H54 (cell line): ENCODE data around the gene ADI1.

Source experiments
- DNase-seq: peaks from one replicate; pipeline ENCODE4 v3.0.0; 2011; ENCODE audit warnings: low spot score, mixed read lengths; ENCODE audit not compliant: insufficient read length
- FAIRE-seq: peaks from 3 replicates; lab custom pipeline; 2011; peaks lifted over from hg19 to GRCh38; lab: Jason Lieb, UNC
- POLR2A ChIP-seq: IDR thresholded peaks from 2 replicates; pipeline ENCODE4 v1.6.1; 2011; ENCODE audit warnings: low read depth, mild to moderate bottlenecking, low read length

Gene ADI1, protein sequence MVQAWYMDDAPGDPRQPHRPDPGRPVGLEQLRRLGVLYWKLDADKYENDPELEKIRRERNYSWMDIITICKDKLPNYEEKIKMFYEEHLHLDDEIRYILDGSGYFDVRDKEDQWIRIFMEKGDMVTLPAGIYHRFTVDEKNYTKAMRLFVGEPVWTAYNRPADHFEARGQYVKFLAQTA

DNA sequence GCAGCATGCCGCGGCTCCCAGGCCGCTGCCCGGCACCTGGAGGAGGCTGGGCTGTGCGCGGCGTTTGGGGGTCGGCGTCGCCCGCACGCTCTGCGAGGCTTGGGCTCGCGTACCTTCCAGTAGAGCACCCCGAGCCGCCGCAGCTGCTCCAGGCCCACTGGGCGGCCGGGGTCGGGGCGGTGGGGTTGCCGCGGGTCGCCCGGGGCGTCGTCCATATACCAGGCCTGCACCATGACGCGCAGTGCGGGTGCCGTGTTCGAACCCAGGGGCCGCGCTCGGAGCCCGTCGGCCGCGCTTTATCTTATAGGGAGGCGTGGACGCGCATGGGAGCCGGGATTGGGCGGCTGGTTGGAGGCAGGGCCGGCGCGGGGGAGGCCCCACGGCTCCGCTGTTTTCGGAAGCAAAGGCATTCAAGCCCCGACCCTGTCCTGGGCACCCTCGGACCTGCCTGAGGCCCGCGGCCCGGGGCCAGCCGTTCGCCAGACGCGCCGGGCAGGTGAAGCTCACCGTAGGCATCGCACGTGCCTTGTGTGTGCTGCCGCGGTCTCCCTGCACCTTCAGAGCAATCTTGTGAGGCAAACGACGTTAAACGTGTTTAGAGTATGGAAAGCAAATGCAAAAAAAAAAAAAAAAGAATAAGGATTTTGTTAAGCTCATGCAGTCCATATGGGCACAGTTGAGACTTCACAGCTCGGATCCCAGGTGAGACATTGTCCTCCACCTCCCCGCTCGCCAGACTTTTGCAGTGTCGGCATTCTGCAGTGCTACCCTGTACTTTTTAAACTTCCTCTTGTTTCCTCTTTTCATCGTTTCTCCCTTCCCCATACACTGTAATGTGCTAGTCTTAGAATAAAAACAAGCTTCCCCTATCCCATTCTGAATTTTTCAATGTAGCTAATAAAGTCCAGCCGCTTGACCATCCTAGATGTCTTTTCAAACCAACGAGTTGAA lies at the start of gene ADI1:
ADI1 (minus strand) TSS at position 277 of the 951 bp plus-strand sequence; CDS start at position 233, 44 bp downstream.
- no peak for FAIRE-seq
- peak; percentile 85 for TF ChIP-seq POLR2A
- DNase-seq = peak; percentile 76

DNA sequence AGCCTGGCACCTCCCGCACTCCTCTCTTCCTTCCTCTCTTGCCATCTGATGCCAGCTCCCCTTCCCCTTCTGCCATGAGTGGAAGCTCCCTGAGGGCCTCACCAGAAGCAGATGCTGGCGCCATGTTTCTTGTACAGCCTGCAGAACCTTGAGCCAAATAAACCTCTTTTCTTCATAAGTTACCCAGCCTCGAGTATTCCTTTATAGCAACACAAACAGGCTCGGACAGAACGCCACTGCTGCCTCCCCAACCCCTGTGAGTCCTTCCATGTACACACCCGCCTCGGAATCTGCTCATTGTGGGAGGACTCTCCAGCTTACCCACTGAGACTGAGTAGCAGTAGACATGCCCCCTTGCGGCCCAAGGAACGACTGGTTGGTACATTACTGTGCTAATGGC lies 47.5 kb upstream of the ADI1 start:
- DNase-seq (no peak), FAIRE-seq (no peak)
- TF ChIP-seq POLR2A = no peak

DNA sequence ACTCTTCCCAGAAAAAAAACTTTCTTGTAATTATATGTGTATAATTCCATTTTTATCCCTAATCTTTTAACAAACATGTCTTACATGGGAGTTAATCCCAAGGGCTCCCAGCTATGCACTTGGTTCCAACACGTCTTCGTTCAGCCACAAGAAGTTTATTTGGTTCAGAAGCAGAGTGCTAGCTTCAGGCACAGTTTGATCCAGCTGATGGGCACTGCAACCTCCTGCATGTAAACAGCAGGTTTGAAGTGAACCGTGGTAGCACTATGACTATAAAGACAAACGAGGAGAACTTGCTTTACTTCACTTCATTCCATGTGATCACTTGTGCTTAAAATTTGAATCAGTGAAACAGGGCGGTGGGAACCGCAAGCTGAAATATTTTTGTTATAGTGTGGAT lies 45.8 kb upstream of the ADI1 start:
- FAIRE-seq (no peak), DNase-seq (no peak)
- no peak for TF ChIP-seq POLR2A

DNA sequence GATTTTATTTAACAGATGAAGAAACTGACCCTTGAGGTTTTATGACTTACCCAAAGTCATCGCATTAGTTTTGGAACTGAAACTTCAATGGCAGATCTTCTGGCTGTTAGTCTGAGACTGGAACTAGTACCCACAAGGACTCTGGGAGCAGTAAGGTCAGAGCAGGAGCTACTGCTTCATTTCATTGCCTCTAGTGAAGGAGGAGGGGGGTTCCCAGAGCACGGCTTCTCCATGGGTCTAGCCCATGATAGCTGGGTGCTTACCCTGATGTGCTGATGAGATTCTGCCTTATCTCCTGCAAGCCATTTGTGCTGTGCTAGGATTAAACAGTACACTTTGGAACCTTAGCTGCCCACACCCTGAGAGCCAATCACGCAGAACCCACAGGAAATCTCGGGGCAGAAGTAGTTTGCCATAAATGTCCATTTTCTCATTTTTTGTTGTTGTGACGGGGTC lies 44.2 kb upstream of the ADI1 start:
- FAIRE-seq (no peak), DNase-seq (no peak)
- TF ChIP-seq POLR2A = no peak

DNA sequence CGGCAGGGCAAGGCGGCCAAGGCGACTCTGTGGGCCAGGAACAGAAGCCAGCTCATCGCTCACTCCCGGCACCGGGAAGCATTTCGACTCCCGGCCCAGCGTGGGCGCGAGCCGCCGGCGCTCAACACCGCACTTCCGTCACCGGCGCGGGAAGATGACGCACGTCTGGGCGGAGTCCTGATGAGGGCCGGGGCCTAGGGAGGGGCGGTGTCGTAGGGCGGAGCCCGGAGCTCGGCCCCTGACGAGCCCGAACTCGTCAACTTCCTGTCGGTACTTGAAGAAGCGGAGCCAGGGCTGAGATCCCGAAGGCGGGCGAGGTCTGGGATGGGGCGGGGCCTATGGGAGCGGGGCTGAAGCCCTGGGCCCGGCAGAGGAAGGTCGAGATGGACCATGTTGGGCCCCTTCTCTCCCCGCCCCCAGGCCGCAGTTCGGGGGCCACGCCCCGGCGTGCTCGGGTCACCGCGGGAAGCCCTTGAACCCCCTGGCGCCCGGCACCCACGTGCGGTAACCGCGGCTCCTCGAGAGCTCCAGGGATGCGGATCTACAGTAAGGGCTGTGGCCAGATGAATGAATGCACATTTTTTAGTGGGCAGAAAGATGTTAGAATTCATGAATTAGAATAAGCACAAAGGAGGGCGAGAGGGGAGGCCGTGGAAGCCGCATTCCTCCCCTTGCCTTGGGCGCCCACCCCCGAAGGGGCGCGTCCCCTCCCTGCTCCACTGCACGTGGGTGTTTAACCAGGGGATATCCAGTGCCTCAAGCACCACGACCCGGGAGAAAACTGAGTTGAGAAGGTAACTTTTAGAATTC lies 39.1 kb upstream of the ADI1 start, which contains the start of gene RNASEH1:
RNASEH1 (minus strand) TSS at position 129 of the 810 bp plus-strand sequence; CDS start at position 56, 73 bp downstream.
- peak; percentile 58 for FAIRE-seq
- peak; percentile 87 for TF ChIP-seq POLR2A
- peak; percentile 97 for DNase-seq

DNA sequence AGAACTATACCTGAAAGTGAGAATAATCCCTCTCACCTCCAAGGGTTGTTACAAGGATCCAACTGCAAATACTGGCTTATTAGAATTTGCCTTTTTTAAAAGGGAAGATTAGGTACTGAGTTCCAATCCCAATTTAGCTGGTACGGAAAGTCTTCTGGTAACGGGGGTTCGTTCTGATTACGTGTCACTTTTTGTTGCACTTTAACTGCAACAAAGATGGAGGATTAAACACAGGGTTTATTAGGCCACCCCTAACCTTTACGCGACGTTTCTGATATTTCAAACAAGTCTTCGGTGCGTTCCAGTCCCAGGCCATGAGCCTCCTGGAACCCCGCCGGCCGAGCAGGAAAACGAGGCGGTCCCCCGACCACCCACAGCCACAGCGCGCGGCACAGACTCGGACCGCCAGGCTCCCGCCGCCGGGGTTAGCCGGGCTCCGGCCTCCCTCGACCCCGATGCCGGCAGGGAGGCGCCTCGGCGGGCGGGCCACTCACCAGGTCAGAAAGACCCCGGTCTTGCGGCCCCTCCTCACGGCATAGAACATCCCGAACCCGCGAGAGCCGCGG lies 38.4 kb upstream of the ADI1 start:
- FAIRE-seq = no peak
- no peak for DNase-seq
- no peak for TF ChIP-seq POLR2A

DNA sequence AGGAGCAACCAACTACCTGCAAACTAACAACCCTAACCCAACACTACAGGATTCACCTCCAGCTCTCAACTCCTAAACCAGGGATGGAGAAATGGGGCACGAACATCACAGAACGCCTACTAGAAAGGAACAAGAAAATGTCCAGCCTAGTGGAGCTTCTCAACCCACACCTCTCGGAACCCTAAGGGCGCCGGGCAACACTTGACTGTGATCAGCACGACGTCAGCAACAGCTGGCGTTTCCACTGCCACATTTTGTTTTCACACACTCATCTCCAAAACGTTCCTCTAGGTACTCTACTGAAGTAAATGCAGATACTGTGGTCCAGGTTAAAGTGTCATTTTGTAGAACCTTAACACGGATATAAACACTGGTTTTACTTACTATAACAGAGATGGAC lies 34.6 kb upstream of the ADI1 start:
- no peak for DNase-seq
- FAIRE-seq = no peak
- TF ChIP-seq POLR2A = no peak

DNA sequence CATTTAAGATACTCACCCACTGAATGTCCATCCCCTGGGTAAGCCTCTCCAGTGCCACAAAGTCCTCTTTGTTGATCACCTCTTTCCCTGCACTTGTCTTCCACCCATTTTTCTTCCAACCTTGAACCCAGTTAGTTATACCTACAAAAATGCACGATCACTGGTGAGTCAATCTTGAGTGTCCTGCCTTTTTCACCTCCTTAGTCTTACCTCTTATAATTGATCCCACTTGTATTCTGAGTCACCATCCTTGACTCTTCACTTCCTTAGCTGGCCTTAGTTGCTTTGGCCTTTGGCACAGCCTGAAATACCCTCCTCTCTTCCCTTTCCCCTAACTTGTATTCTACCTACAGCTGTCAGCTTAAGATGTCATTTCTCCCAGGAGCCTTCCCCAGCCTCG lies 28.6 kb upstream of the ADI1 start:
- TF ChIP-seq POLR2A = no peak
- FAIRE-seq (no peak), DNase-seq (no peak)

DNA sequence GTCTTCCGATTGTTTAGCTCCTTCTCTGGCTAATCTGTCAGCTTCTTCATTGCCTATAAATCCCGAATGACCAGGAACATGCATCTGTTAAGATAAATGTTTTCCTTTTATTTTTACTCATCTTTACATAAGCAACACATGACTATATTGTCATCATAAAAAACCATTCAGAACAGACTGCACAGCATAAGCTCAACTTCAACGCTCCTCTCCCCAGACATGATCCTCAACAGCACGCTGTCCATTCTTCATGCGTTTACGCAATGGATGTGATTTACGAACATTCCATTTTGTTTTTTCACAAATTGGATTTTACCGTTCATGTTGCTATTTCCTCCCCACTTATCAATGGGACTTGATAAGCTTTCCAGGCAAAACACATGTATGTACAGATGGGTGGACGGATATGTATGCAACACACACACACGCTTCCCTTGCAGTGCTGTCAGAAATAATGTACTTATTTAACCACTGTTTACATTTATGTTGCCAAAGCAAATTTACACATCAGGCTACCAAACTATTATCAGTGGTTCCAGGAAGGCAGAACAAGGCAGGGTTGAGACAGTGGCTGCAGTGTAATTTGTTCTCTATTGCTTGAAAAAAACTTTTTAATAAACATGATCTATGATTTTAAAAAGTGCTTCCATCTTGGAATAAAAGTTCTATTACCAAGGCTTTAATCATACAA lies 26.6 kb upstream of the ADI1 start:
- FAIRE-seq = no peak
- no peak for DNase-seq
- no peak for TF ChIP-seq POLR2A

DNA sequence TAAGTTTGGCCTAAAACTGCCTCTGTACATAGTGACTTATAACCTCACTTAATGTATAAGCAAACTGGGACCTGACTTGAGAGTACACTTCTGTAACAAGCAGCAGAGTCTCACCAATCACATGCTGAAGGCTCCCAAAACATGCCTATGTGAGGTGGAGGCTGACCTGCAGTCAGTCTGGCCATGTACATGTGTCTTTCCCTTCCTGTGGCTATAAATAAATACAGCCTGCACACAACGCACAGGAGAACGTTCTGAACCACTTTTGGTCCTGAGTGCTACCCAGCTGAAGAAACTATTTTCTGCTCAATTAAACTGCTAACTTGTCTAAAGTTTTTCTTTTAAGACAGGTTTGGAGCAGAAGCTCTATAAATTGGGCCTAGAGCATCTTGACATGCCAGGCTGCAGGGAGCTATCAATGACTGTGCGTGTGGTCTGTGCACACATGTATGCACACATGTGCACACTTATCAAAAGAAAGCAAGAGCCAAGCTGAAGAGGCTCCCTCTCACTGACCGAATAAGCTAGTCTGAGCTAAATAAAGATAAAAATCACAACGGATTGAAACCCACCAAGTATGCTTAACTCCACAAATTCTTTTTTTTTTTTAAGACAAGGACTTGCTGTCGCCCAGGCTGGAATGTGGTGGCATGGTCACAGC lies 23.8 kb upstream of the ADI1 start:
- no peak for TF ChIP-seq POLR2A
- DNase-seq (no peak), FAIRE-seq (no peak)

DNA sequence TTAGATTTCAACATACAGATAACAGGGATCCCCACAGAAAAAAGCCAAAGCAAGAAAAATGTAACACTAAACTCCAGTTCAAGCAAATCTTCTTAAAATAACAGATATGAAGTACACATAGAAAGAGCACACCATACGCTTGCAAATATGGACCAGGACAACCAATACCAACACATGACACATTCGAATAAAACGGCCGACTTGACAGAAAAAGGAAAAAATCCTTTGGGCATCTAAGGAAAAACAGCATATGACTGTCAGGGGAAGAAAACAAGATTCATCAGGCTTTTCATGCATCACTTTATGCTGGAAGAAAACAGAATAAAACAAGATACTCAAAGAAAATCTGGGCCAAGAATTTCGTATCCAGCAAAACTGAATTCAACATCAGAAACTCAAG lies 22.8 kb upstream of the ADI1 start:
- no peak for FAIRE-seq
- TF ChIP-seq POLR2A = no peak
- no peak for DNase-seq

DNA sequence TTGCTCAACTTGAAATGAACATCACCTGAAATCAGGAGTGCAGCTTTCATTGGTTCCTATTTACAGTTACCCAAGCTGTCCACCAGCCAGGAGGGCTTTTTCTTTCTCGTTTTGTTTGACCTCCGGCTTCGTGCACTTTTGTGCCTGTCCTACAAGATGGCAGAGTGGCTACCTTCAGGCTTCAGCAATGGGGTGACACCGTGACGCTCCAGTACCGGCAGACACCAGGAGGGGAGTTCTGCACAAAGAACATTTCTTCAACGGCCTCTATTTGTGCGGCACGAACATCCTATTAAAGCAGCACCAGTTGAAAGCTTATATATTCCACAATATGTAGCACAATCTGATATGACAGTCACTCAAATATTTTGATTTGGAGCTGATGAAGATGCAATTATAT lies 20.5 kb upstream of the ADI1 start:
- DNase-seq (no peak), FAIRE-seq (no peak)
- TF ChIP-seq POLR2A = no peak
